GM12872 (cell line): Measurements from ENCODE around the gene EDIL3.

Source experiments
- CTCF ChIP-seq: IDR thresholded peaks from 3 replicates; pipeline ENCODE4 v1.5.1; 2011; ENCODE audit warnings: low read depth, mild to moderate bottlenecking, low read length, moderate library complexity; ENCODE audit not compliant: insufficient read depth

The EDIL3 gene

GRCh38 chr5:84378420-84378819 is 6.3 kb downstream of the EDIL3 start:
- no peak for TF ChIP-seq CTCF

GRCh38 chr5:84376346-84376745 is 8.3 kb downstream of the EDIL3 start:
- TF ChIP-seq CTCF = no peak

GRCh38 chr5:84374568-84374967 is 10.1 kb downstream of the EDIL3 start:
- no peak for TF ChIP-seq CTCF

- no peak for TF ChIP-seq CTCF
Measured at GRCh38 chr5:84373506-84373905, 11.2 kb downstream of the EDIL3 start.

- TF ChIP-seq CTCF = no peak
Measured at GRCh38 chr5:84372066-84372695, 12.5 kb downstream of the EDIL3 start.

- no peak for TF ChIP-seq CTCF
Measured at GRCh38 chr5:84370176-84370575, 14.5 kb downstream of the EDIL3 start.

GRCh38 chr5:84364043-84364442 is 20.6 kb downstream of the EDIL3 start:
- no peak for TF ChIP-seq CTCF
